ENCODE data around the gene ZNF446.

- TF ChIP-seq, protein P1, sequence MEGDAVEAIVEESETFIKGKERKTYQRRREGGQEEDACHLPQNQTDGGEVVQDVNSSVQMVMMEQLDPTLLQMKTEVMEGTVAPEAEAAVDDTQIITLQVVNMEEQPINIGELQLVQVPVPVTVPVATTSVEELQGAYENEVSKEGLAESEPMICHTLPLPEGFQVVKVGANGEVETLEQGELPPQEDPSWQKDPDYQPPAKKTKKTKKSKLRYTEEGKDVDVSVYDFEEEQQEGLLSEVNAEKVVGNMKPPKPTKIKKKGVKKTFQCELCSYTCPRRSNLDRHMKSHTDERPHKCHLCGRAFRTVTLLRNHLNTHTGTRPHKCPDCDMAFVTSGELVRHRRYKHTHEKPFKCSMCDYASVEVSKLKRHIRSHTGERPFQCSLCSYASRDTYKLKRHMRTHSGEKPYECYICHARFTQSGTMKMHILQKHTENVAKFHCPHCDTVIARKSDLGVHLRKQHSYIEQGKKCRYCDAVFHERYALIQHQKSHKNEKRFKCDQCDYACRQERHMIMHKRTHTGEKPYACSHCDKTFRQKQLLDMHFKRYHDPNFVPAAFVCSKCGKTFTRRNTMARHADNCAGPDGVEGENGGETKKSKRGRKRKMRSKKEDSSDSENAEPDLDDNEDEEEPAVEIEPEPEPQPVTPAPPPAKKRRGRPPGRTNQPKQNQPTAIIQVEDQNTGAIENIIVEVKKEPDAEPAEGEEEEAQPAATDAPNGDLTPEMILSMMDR (IDR thresholded peaks at IDR 0.05) = no peak
- no peak for TF ChIP-seq POLR2A (IDR thresholded peaks at IDR 0.05)
Measured at GRCh38 chr19:58529405-58529804, 53.3 kb downstream of the ZNF446 start.
